Keratinocyte (primary cell): Measurements from ENCODE around the gene GAPVD1. TPM values are rescaled to one million over a fixed set of nuclear protein-coding genes. Genes with fewer than 3 reads are reported as not detected.

ENCODE experiments used
- DNase-seq: peaks from one replicate; pipeline ENCODE4 v3.0.0-alpha.2; 2011; ENCODE audit warnings: low read depth, missing footprints, low spot score
- FAIRE-seq: peaks from 2 replicates; lab custom pipeline; 2011; peaks lifted over from hg19 to GRCh38; lab: Jason Lieb, UNC
- H2AFZ ChIP-seq: 2 replicates; pipeline ENCODE4 v1.6.0; 2012; ENCODE audit warnings: low read length, control low read depth, inconsistent platforms; ENCODE audit not compliant: control insufficient read depth
- H3K27ac ChIP-seq: 2 replicates; pipeline ENCODE4 v1.5.1; 2011; ENCODE audit warnings: low read length; ENCODE audit not compliant: control insufficient read depth, insufficient read depth
- H3K27me3 ChIP-seq: 3 replicates; pipeline ENCODE4 v1.6.0; 2011; ENCODE audit warnings: low read length; ENCODE audit not compliant: control insufficient read depth, insufficient read depth; ENCODE audit errors: extremely low read depth
- H3K36me3 ChIP-seq, 2 experiments: 2 replicates in 1 of 2; 3 replicates in 1 of 2; pipeline ENCODE4 v1.5.1; 2011; ENCODE audit warnings: low read length in 2 of 2, mild to moderate bottlenecking in 1 of 2; ENCODE audit not compliant: control insufficient read depth in 2 of 2, insufficient read depth in 2 of 2; ENCODE audit errors: extremely low read depth in 1 of 2
- H3K4me1 ChIP-seq: 3 replicates; pipeline ENCODE4 v1.5.1; 2011; ENCODE audit warnings: low read length; ENCODE audit not compliant: control insufficient read depth, insufficient read depth; ENCODE audit errors: extremely low read depth
- H3K4me2 ChIP-seq: 3 replicates; pipeline ENCODE4 v1.6.0; 2011; ENCODE audit warnings: low read depth, low read length; ENCODE audit not compliant: control insufficient read depth, insufficient read depth; ENCODE audit errors: extremely low read depth
- H3K4me3 ChIP-seq, 3 experiments: fragments of 200-600 bp in 1 of 3; sonication (generic) in 1 of 3; 2 replicates in 2 of 3; 3 replicates in 1 of 3; pipeline ENCODE4 v1.5.1; 2011 to 2016; ENCODE audit warnings: low read length in 3 of 3, mild to moderate bottlenecking in 3 of 3, control low read depth in 2 of 3, inconsistent platforms in 1 of 3, low read depth in 1 of 3, mixed read lengths in 1 of 3, mixed run types in 1 of 3, moderate library complexity in 1 of 3; ENCODE audit not compliant: control insufficient read depth in 2 of 3, insufficient read depth in 2 of 3; ENCODE audit errors: extremely low read depth in 1 of 3
- H3K79me2 ChIP-seq: 2 replicates; pipeline ENCODE4 v1.6.0; 2012; ENCODE audit warnings: low read length; ENCODE audit not compliant: control insufficient read depth, insufficient read depth
- H3K9ac ChIP-seq: 3 replicates; pipeline ENCODE4 v1.6.0; 2011; ENCODE audit warnings: low read length; ENCODE audit not compliant: control insufficient read depth, insufficient read depth; ENCODE audit errors: extremely low read depth
- H3K9me1 ChIP-seq: 3 replicates; pipeline ENCODE4 v1.6.0; 2011; ENCODE audit warnings: low read length; ENCODE audit not compliant: control insufficient read depth, insufficient read depth; ENCODE audit errors: extremely low read depth
- H3K9me3 ChIP-seq: 2 replicates; pipeline ENCODE4 v1.5.1; 2012; ENCODE audit warnings: low read depth, low read length; ENCODE audit not compliant: control insufficient read depth
- H4K20me1 ChIP-seq: 3 replicates; pipeline ENCODE4 v1.6.0; 2011; ENCODE audit warnings: low read length; ENCODE audit not compliant: control insufficient read depth, insufficient read depth; ENCODE audit errors: extremely low read depth
- EZH2 ChIP-seq: IDR thresholded peaks from one replicate; pipeline ENCODE4 v1.6.1; 2012; ENCODE audit warnings: inconsistent platforms, mild to moderate bottlenecking, low read length, moderate library complexity
- dilution Hi-C: fragments of 300-500 bp; cut with MboI; formaldehyde crosslinking; loops from one replicate; pipeline ENCODE4 v1.7.0; 2020; ENCODE audit warnings: low sequenced_read_pairs; ENCODE audit not compliant: extremely low pct_ligation_motif_present
- polyA plus RNA-seq, 5 experiments: library from polyadenylated mRNA; depleted of rRNA in 3 of 5; stranded (reverse) in 3 of 5; stranded (forward) in 1 of 5; unstranded in 1 of 5; fragments of >200 nt; gene quantifications; 1 replicate in 1 of 5; 2 replicates in 3 of 5; 3 replicates in 1 of 5; pipeline versions ENCODE4 v1.2.1 to v1.2.3, GENCODE V29; 2011 to 2012; ENCODE audit warnings: missing spikeins in 2 of 5, low read depth in 1 of 5, low replicate concordance in 1 of 5
- TF ChIP-seq, protein P1 (sequence below), 3 experiments: IDR thresholded peaks in 1 of 3; conservative IDR thresholded peaks in 1 of 3; optimal IDR thresholded peaks in 1 of 3; 2 replicates in 2 of 3; 3 replicates in 1 of 3; pipeline versions ENCODE3 to v1.5.1; 2011; ENCODE audit warnings: low read length in 3 of 3, mild to moderate bottlenecking in 3 of 3, moderate library complexity in 2 of 3, control low read depth in 1 of 3, inconsistent platforms in 1 of 3; ENCODE audit not compliant: insufficient read depth in 2 of 3; ENCODE audit errors: extremely low read depth in 1 of 3

The GAPVD1 gene
- polyA plus RNA-seq, 1 donor (not counting 4 experiments of a cell fraction or from before 2014, with no cell fraction given), result 23.2 TPM

DNA sequence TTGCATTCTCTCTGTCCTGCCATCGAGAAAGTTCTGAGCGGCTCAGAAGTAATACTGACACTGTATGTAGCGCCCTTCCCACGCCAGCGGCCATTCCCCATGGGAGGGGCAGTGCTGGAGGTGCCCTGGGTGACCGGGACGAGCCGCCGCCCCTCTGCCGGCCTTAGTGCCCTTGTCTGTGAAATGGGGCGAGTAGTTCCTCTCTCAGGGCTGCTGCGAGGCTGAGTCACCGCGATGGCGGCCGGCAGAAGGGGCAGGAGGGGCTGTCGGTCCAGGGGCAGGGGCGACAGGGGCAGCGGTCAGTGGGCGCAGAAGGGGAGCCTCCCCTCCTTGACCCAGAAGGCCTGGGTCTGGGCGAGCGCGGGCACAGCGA lies 148.9 kb downstream of the GAPVD1 start:
- H3K9me1 ChIP-seq, result no peaks in the 10 kb centered on the region
- H4K20me1 ChIP-seq, result no peaks in the 10 kb centered on the region
- DNase-seq (no peak), FAIRE-seq (no peak)
- TF ChIP-seq EZH2, result no peak
- TF ChIP-seq, protein P1, sequence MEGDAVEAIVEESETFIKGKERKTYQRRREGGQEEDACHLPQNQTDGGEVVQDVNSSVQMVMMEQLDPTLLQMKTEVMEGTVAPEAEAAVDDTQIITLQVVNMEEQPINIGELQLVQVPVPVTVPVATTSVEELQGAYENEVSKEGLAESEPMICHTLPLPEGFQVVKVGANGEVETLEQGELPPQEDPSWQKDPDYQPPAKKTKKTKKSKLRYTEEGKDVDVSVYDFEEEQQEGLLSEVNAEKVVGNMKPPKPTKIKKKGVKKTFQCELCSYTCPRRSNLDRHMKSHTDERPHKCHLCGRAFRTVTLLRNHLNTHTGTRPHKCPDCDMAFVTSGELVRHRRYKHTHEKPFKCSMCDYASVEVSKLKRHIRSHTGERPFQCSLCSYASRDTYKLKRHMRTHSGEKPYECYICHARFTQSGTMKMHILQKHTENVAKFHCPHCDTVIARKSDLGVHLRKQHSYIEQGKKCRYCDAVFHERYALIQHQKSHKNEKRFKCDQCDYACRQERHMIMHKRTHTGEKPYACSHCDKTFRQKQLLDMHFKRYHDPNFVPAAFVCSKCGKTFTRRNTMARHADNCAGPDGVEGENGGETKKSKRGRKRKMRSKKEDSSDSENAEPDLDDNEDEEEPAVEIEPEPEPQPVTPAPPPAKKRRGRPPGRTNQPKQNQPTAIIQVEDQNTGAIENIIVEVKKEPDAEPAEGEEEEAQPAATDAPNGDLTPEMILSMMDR (optimal IDR thresholded peaks at IDR 0.05 in 1 of 3, IDR thresholded peaks at IDR 0.05 in 1 of 3, conservative IDR thresholded peaks at IDR 0.05 in 1 of 3; ENCODE audit: extremely low read depth in 1 of 3, insufficient read depth in 2 of 3, low read length in 3 of 3), result no peak
- no peak overlapping the region for H2AFZ ChIP-seq
- no peak overlapping the region for H3K4me2 ChIP-seq
- dilution Hi-C loops, result no loop called here
- no peaks in the 10 kb centered on the region for H3K36me3 ChIP-seq
- H3K9me3 ChIP-seq, result no peaks in the 10 kb centered on the region
- no peaks in the 10 kb centered on the region for H3K27me3 ChIP-seq
- peaks cover 10% of the 10 kb centered on the region for H3K4me1 ChIP-seq
- H3K79me2 ChIP-seq, result no peaks in the 10 kb centered on the region
- no peak overlapping the region for H3K9ac ChIP-seq
- H3K4me3 ChIP-seq, result no peak overlapping the region
- H3K27ac ChIP-seq, result no peak overlapping the region

DNA sequence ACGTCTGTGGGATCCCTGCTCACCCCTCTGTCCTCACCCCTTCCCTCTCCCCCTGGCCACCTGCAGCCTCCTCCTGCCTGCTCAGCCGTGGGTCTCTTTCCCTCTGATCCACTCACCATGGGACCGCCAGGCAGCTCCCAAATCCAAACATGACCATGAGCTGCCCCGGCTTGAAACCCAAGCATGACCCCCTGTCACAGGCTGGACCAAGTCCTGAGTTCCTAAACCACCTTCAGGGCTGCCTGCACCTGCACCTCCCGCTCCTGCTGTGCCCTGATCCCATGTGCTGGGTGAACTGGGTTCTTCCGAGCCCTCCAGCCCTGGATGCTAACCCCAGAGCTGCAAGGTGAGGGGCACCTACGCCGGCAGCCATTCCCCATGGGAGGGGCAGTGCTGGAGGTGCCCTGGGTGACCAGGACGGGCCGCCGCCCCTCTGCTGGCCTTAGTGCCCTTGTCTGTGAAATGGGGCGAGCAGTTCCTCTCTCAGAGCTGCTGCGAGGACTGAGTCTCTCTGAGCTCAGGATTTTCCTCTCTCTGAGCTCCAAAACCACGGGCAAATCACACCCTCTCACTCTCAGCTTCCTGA lies 149.6 kb downstream of the GAPVD1 start:
- Histone ChIP-seq H4K20me1 (no peaks in the 10 kb centered on the region), H3K4me3 (no peak overlapping the region), H3K36me3 (no peaks in the 10 kb centered on the region), H3K9me1 (no peaks in the 10 kb centered on the region), H3K27me3 (no peaks in the 10 kb centered on the region), H3K9ac (no peak overlapping the region), H3K27ac (no peak overlapping the region), H3K79me2 (no peaks in the 10 kb centered on the region), H2AFZ (no peak overlapping the region), H3K4me2 (no peak overlapping the region), H3K9me3 (no peaks in the 10 kb centered on the region), H3K4me1 (peaks cover 9% of the 10 kb centered on the region)
- FAIRE-seq, result no peak
- TF ChIP-seq, protein P1 (optimal IDR thresholded peaks at IDR 0.05 in 1 of 3, IDR thresholded peaks at IDR 0.05 in 1 of 3, conservative IDR thresholded peaks at IDR 0.05 in 1 of 3; ENCODE audit: extremely low read depth in 1 of 3, insufficient read depth in 2 of 3, low read length in 3 of 3), result no peak
- no peak for TF ChIP-seq EZH2
- no peak for DNase-seq
- dilution Hi-C loops, result no loop called here
